CD4-positive, CD25-positive, alpha-beta regulatory T cell (primary cell): ENCODE measurements around the gene CORO1C. TPM values are rescaled to one million over a fixed set of nuclear protein-coding genes. Genes with fewer than 3 reads are reported as not detected.

Source experiments
- polyA plus RNA-seq, 4 donors: library from polyadenylated mRNA; unstranded; fragments of 300-500 nt; fragmentation: Illumina TruSeq; gene quantifications; one replicate each; pipeline ENCODE4 v1.2.3, GENCODE V29; 2021
- total RNA-seq: library from RNA; stranded (reverse); gene quantifications from one replicate; pipeline ENCODE4 v1.2.3, GENCODE V29; 2022

CORO1C gene
- total and polyA plus RNA-seq, 5 donors from 2014 or later: 9.4 to 22.8 (median 21.2) TPM

Other genes with a start within 250 kb of the CORO1C start
- 5.4 TPM for gene FICD, start 216.2 kb downstream of the CORO1C start, total RNA-seq
- 1 to 10 TPM in 3 of 4 donors, under 1 TPM in 1; 0.79 to 4.7 (median 2.3) TPM for gene FICD, start 216.2 kb downstream of the CORO1C start, polyA plus RNA-seq
- gene SART3, start 170.3 kb downstream of the CORO1C start, total RNA-seq: 107 TPM
- 10 to 100 TPM; 25.3 to 37.6 (median 32.2) TPM for gene SART3, start 170.3 kb downstream of the CORO1C start, polyA plus RNA-seq
- 173 TPM for gene ISCU, start 168.9 kb downstream of the CORO1C start, total RNA-seq
- gene ISCU, start 168.9 kb downstream of the CORO1C start, polyA plus RNA-seq: 100 to 1,000 TPM; 241 to 295 (median 260) TPM
- 5.9 TPM for gene TMEM119, start 133.4 kb downstream of the CORO1C start, total RNA-seq
- 1 to 10 TPM in 2 of 4 donors, under 1 TPM in 1, not detected in 1; 0.90 to 3.5 (median 1.5) TPM for gene TMEM119, start 133.4 kb downstream of the CORO1C start, polyA plus RNA-seq
- gene SELPLG, start 97.6 kb downstream of the CORO1C start, total RNA-seq: 218 TPM
- 100 to 1,000 TPM; 722 to 844 (median 818) TPM for gene SELPLG, start 97.6 kb downstream of the CORO1C start, polyA plus RNA-seq
- 32.5 TPM for gene SSH1, start 126.1 kb upstream of the CORO1C start, total RNA-seq
- gene SSH1, start 126.1 kb upstream of the CORO1C start, polyA plus RNA-seq: 1 to 10 TPM; 5.7 to 8.2 (median 6.9) TPM
- gene DAO, start 148.6 kb upstream of the CORO1C start, total RNA-seq: not detected
- not detected for gene DAO, start 148.6 kb upstream of the CORO1C start, polyA plus RNA-seq